Activated naive CD4-positive, alpha-beta T cell treated with Interleukin-2 at 50 U/mL for 16 hours (primary cell): ENCODE measurements around the gene MS4A7.

Experiments used
- DNase-seq: peaks from one replicate; pipeline ENCODE4 v3.0.0-alpha.2; 2020

Gene MS4A7

GRCh38 chr11:60371854-60372253 is 6.5 kb upstream of the MS4A7 start:
- no peak for DNase-seq

GRCh38 chr11:60372767-60373166 is 5.6 kb upstream of the MS4A7 start:
- no peak for DNase-seq

GRCh38 chr11:60375316-60375715 is 3.0 kb upstream of the MS4A7 start:
- DNase-seq: no peak

GRCh38 chr11:60376601-60377000 is 1.7 kb upstream of the MS4A7 start:
- no peak for DNase-seq

- no peak for DNase-seq
Observed at GRCh38 chr11:60377401-60378136, 763 bp upstream of the MS4A7 start.

- no peak for DNase-seq
Observed at GRCh38 chr11:60389279-60389910, 11.1 kb downstream of the MS4A7 start.

GRCh38 chr11:60390419-60390818 is 12.1 kb downstream of the MS4A7 start:
- DNase-seq: no peak

GRCh38 chr11:60392361-60392760 is 14.0 kb downstream of the MS4A7 start:
- no peak for DNase-seq

GRCh38 chr11:60393016-60393415 is 14.7 kb downstream of the MS4A7 start:
- no peak for DNase-seq

- DNase-seq: no peak
Observed at GRCh38 chr11:60394666-60395380, 16.5 kb downstream of the MS4A7 start.

GRCh38 chr11:60396382-60396781 is 18.1 kb downstream of the MS4A7 start, which contains the start of gene MS4A14:
TSS of gene MS4A14 (plus strand) at chr11:60396459. CDS start at chr11:60396579, 120 bp downstream.
- no peak for DNase-seq

- no peak for DNase-seq
Observed at GRCh38 chr11:60396799-60397198, 18.5 kb downstream of the MS4A7 start.

GRCh38 chr11:60420015-60420414 is 41.7 kb downstream of the MS4A7 start:
- no peak for DNase-seq

GRCh38 chr11:60422609-60423008 is 44.3 kb downstream of the MS4A7 start:
- no peak for DNase-seq

GRCh38 chr11:60428517-60428916 is 50.2 kb downstream of the MS4A7 start:
- DNase-seq: no peak

- DNase-seq: no peak
Observed at GRCh38 chr11:60429272-60429671, 50.9 kb downstream of the MS4A7 start, which contains the start of gene MS4A5. TSS of gene MS4A5 (plus strand) at chr11:60429572. CDS start at chr11:60429675, 103 bp downstream.

- no peak for DNase-seq
Observed at GRCh38 chr11:60431251-60431650, 52.9 kb downstream of the MS4A7 start.

- no peak for DNase-seq
Observed at GRCh38 chr11:60433401-60433800, 55.1 kb downstream of the MS4A7 start.
